OCI-LY1 (cell line): ENCODE data around the gene RNF182.

Source experiments
- H2AFZ ChIP-seq: fragments of 200-600 bp; sonication (generic), shearing (Covaris generic); 2 replicates; pipeline ENCODE4 v1.6.0; 2014; ENCODE audit warnings: antibody characterized with exemption, mild to moderate bottlenecking, low read length
- H3F3A ChIP-seq: fragments of 200-600 bp; sonication (generic), shearing (Covaris generic); 2 replicates; pipeline ENCODE4 v1.6.0; 2014; ENCODE audit warnings: mild to moderate bottlenecking, antibody characterized with exemption, low read length, moderate library complexity; ENCODE audit not compliant: insufficient read depth
- H3K27ac ChIP-seq: fragments of 200-600 bp; sonication (generic); 2 replicates; pipeline ENCODE4 v1.5.1; 2014; ENCODE audit warnings: low read length, mixed run types, mild to moderate bottlenecking, low read depth; ENCODE audit not compliant: poor library complexity, severe bottlenecking
- H3K27me3 ChIP-seq: fragments of 200-600 bp; sonication (generic); 2 replicates; pipeline ENCODE4 v1.6.0; 2014; ENCODE audit warnings: antibody characterized with exemption, mild to moderate bottlenecking, low read length, moderate library complexity; ENCODE audit not compliant: insufficient read depth
- H3K36me3 ChIP-seq: fragments of 200-600 bp; sonication (generic); 2 replicates; pipeline ENCODE4 v1.6.1; 2014; ENCODE audit warnings: mild to moderate bottlenecking, antibody characterized with exemption, low read length, moderate library complexity, mixed read lengths; ENCODE audit not compliant: insufficient read depth
- H3K4me1 ChIP-seq: fragments of 200-600 bp; sonication (generic); 2 replicates; pipeline ENCODE4 v1.5.1; 2014; ENCODE audit warnings: mild to moderate bottlenecking, low read length, moderate library complexity; ENCODE audit not compliant: insufficient read depth, severe bottlenecking
- H3K4me2 ChIP-seq: fragments of 200-600 bp; sonication (generic), shearing (Covaris generic); 2 replicates; pipeline ENCODE4 v1.6.1; 2014; ENCODE audit warnings: low read length
- H3K4me3 ChIP-seq: fragments of 200-600 bp; sonication (generic); 2 replicates; pipeline ENCODE4 v1.5.1; 2014; ENCODE audit warnings: low read length, low read depth, mild to moderate bottlenecking, mixed read lengths; ENCODE audit not compliant: poor library complexity, severe bottlenecking
- H3K79me2 ChIP-seq: fragments of 200-600 bp; shearing (Covaris generic); 2 replicates; pipeline ENCODE4 v1.6.1; 2016; ENCODE audit warnings: mixed run types, low read length, mixed read lengths; ENCODE audit not compliant: insufficient read depth
- H3K9ac ChIP-seq: fragments of 200-600 bp; sonication (generic), shearing (Covaris generic); 2 replicates; pipeline ENCODE4 v1.6.1; 2014; ENCODE audit warnings: mild to moderate bottlenecking, low read length, mixed read lengths
- H3K9me2 ChIP-seq: fragments of 200-600 bp; sonication (generic), shearing (Covaris generic); 2 replicates; pipeline ENCODE4 v1.6.1; 2014; ENCODE audit warnings: low read depth, mild to moderate bottlenecking, low read length, mixed read lengths
- H3K9me3 ChIP-seq: fragments of 200-600 bp; shearing (Covaris generic); 2 replicates; pipeline ENCODE4 v1.6.1; 2014; ENCODE audit warnings: low read length, mixed read lengths
- H4K20me1 ChIP-seq: fragments of 200-600 bp; sonication (generic), shearing (Covaris generic); 2 replicates; pipeline ENCODE4 v1.6.0; 2016; ENCODE audit warnings: mild to moderate bottlenecking, low read length; ENCODE audit not compliant: insufficient read depth
- CTCF ChIP-seq: fragments of 200-600 bp; sonication (generic), shearing (Covaris generic); IDR thresholded peaks from 2 replicates; pipeline ENCODE4 v1.5.1; 2017; ENCODE audit warnings: mild to moderate bottlenecking, antibody characterized with exemption, low read length, moderate library complexity, mixed read lengths
- EZH2 ChIP-seq: fragments of 200-600 bp; sonication (generic), shearing (Covaris generic); IDR thresholded peaks from 2 replicates; pipeline ENCODE4 v1.8.0; 2017; ENCODE audit warnings: borderline replicate concordance, mixed run types, mild to moderate bottlenecking, antibody characterized with exemption, low read length, moderate library complexity, mixed read lengths

Gene RNF182

GRCh38 chr6:13946506-13946905, 21.8 kb downstream of the RNF182 start:
- Histone ChIP-seq H2AFZ (no peak overlapping the region), H3K27me3 (no peaks in the 10 kb centered on the region), H3K4me3 (no peak overlapping the region), H3K79me2 (no peaks in the 10 kb centered on the region), H3F3A (no peaks in the 10 kb centered on the region), H3K9me2 (no peaks in the 10 kb centered on the region), H3K36me3 (no peaks in the 10 kb centered on the region; the same call in 1 of the 2 replicates), H3K4me2 (no peak overlapping the region), H3K9me3 (no peaks in the 10 kb centered on the region), H3K27ac (no peak overlapping the region), H3K4me1 (no peaks in the 10 kb centered on the region), H3K9ac (no peak overlapping the region), H4K20me1 (no peaks in the 10 kb centered on the region)
- no peak for TF ChIP-seq EZH2
- no peak for TF ChIP-seq CTCF

GRCh38 chr6:13947611-13948178, 22.9 kb downstream of the RNF182 start:
- no peak for TF ChIP-seq CTCF
- no peak for TF ChIP-seq EZH2
- Histone ChIP-seq H3K4me3 (no peak overlapping the region), H3K27me3 (no peaks in the 10 kb centered on the region), H3K9ac (no peak overlapping the region), H3F3A (no peaks in the 10 kb centered on the region), H3K4me1 (no peaks in the 10 kb centered on the region), H3K36me3 (no peaks in the 10 kb centered on the region; the same call in 1 of the 2 replicates), H3K27ac (no peak overlapping the region), H3K79me2 (no peaks in the 10 kb centered on the region), H2AFZ (no peak overlapping the region), H3K9me2 (no peaks in the 10 kb centered on the region), H4K20me1 (no peaks in the 10 kb centered on the region), H3K9me3 (no peaks in the 10 kb centered on the region), H3K4me2 (no peak overlapping the region)

GRCh38 chr6:13952101-13952500, 27.3 kb downstream of the RNF182 start:
- no peak overlapping the region for H3K4me3 ChIP-seq
- no peaks in the 10 kb centered on the region for H3K27me3 ChIP-seq
- H3K27ac ChIP-seq: no peak overlapping the region
- H4K20me1 ChIP-seq: no peaks in the 10 kb centered on the region
- H2AFZ ChIP-seq: no peak overlapping the region
- no peaks in the 10 kb centered on the region for H3K4me1 ChIP-seq
- H3K79me2 ChIP-seq: no peaks in the 10 kb centered on the region
- no peaks in the 10 kb centered on the region; the same call in 1 of the 2 replicates for H3K36me3 ChIP-seq
- H3K9me2 ChIP-seq: no peaks in the 10 kb centered on the region
- no peak overlapping the region for H3K4me2 ChIP-seq
- no peaks in the 10 kb centered on the region for H3K9me3 ChIP-seq
- no peaks in the 10 kb centered on the region for H3F3A ChIP-seq
- no peak overlapping the region for H3K9ac ChIP-seq
- TF ChIP-seq EZH2 (no peak), CTCF (no peak)
